H1 (cell line): ENCODE results near the gene LIG1. TPM values are rescaled to one million over a fixed set of nuclear protein-coding genes. Genes with fewer than 3 reads are reported as not detected.

Experiments
- CTCF ChIA-PET: fragments of 300-600 bp; sonication (Branson Sonifier 250); formaldehyde crosslinking; loops from one replicate; lab custom pipeline; 2021; ENCODE audit not compliant: partially characterized antibody; lab: Charles Lee
- POLR2A ChIA-PET: fragments of 300-600 bp; sonication (Branson Sonifier 250); formaldehyde crosslinking; loops from one replicate; lab custom pipeline; 2021; ENCODE audit warnings: inconsistent platforms; ENCODE audit not compliant: partially characterized antibody; lab: Charles Lee
- DNase-seq, 2 experiments: peaks; one replicate each; pipeline versions ENCODE4 v3.0.0 to v3.0.0-alpha.2; 2010 to 2022; ENCODE audit warnings: low spot score in 2 of 2, low read depth in 1 of 2, mixed read lengths in 1 of 2
- FAIRE-seq: peaks from 2 replicates; lab custom pipeline; 2011; peaks lifted over from hg19 to GRCh38; lab: Jason Lieb, UNC
- H2AFZ ChIP-seq: 2 replicates; pipeline ENCODE4 v1.8.1; 2012; ENCODE audit warnings: low read length, inconsistent platforms
- H2AK5ac ChIP-seq: 2 replicates; pipeline ENCODE4 v1.6.1; 2013; ENCODE audit warnings: low read depth, low read length
- H2BK120ac ChIP-seq: replicated peaks from 2 replicates; pipeline ENCODE3; 2013; ENCODE audit warnings: low read depth, low read length, inconsistent platforms
- H2BK12ac ChIP-seq: 2 replicates; pipeline ENCODE4 v1.6.1; 2013; ENCODE audit warnings: low read depth, low read length
- H2BK15ac ChIP-seq: 2 replicates; pipeline ENCODE4 v1.6.1; 2013; ENCODE audit warnings: low read length
- H2BK20ac ChIP-seq: 2 replicates; pipeline ENCODE4 v1.6.1; 2013; ENCODE audit warnings: low read length
- H2BK5ac ChIP-seq: 2 replicates; pipeline ENCODE4 v1.6.1; 2013; ENCODE audit warnings: low read depth, low read length
- H3K14ac ChIP-seq: 2 replicates; pipeline ENCODE4 v1.6.1; 2013; ENCODE audit warnings: inconsistent platforms; ENCODE audit not compliant: insufficient read length
- H3K18ac ChIP-seq: 2 replicates; pipeline ENCODE4 v1.6.1; 2013; ENCODE audit warnings: low read length; ENCODE audit errors: extremely low read depth
- H3K23ac ChIP-seq: 2 replicates; pipeline ENCODE4 v1.6.1; 2013; ENCODE audit warnings: inconsistent platforms; ENCODE audit not compliant: insufficient read length
- H3K23me2 ChIP-seq: 2 replicates; pipeline ENCODE4 v1.6.1; 2013; ENCODE audit warnings: low read depth, low read length
- H3K27ac ChIP-seq: 2 replicates; pipeline ENCODE4 v1.6.1; 2011; ENCODE audit warnings: low read depth, low read length, inconsistent platforms
- H3K27me3 ChIP-seq, 4 experiments: replicated peaks in 1 of 4; 1 replicate in 1 of 4; 2 replicates in 3 of 4; pipeline versions ENCODE4 v1.6.1 to v1.8.1; 2011 to 2013; ENCODE audit warnings: low read length in 3 of 4, mild to moderate bottlenecking in 3 of 4, inconsistent platforms in 2 of 4, mixed read lengths in 2 of 4, moderate library complexity in 1 of 4; ENCODE audit not compliant: control insufficient read depth in 3 of 4, insufficient read depth in 3 of 4; ENCODE audit errors: extremely low read depth in 1 of 4
- H3K36me3 ChIP-seq, 4 experiments: 2 replicates each; pipeline versions ENCODE4 v1.6.1 to v1.8.1; 2011 to 2013; ENCODE audit warnings: mild to moderate bottlenecking in 4 of 4, low read length in 3 of 4, moderate library complexity in 2 of 4, control low read depth in 1 of 4, inconsistent platforms in 1 of 4; ENCODE audit not compliant: insufficient read depth in 4 of 4, control insufficient read depth in 2 of 4
- H3K4ac ChIP-seq: replicated peaks from 2 replicates; pipeline ENCODE3; 2013; ENCODE audit warnings: low read length, low read depth, mixed read lengths, inconsistent platforms; ENCODE audit not compliant: insufficient read length
- H3K4me1 ChIP-seq, 4 experiments: replicated peaks in 1 of 4; 1 replicate in 1 of 4; 2 replicates in 3 of 4; pipeline versions ENCODE4 v1.6.1 to v1.8.1; 2011 to 2013; ENCODE audit warnings: low read length in 3 of 4, inconsistent platforms in 2 of 4, mixed read lengths in 1 of 4; ENCODE audit not compliant: insufficient read depth in 4 of 4, control insufficient read depth in 3 of 4
- H3K4me2 ChIP-seq, 2 experiments: 2 replicates each; pipeline versions ENCODE4 v1.6.1 to v1.8.1; 2011 to 2013; ENCODE audit warnings: low read depth in 2 of 2, low read length in 2 of 2, control low read depth in 1 of 2, inconsistent platforms in 1 of 2, mild to moderate bottlenecking in 1 of 2; ENCODE audit not compliant: insufficient read depth in 1 of 2
- H3K4me3 ChIP-seq, 4 experiments: fragments of 200-600, 300-600 bp in 1 of 4; sonication (generic), shearing (Covaris generic), sonication (Bioruptor Twin) in 1 of 4; 2 replicates each; pipeline versions ENCODE4 v1.5.1 to v1.8.1; 2011 to 2016; ENCODE audit warnings: low read length in 4 of 4, low read depth in 3 of 4, control low read depth in 2 of 4, inconsistent platforms in 2 of 4, mild to moderate bottlenecking in 2 of 4, mixed read lengths in 1 of 4, moderate library complexity in 1 of 4; ENCODE audit not compliant: insufficient read depth in 2 of 4; ENCODE audit errors: extremely low read depth in 1 of 4
- H3K56ac ChIP-seq: replicated peaks from 2 replicates; pipeline ENCODE3; 2013; ENCODE audit warnings: low read depth, mild to moderate bottlenecking, mixed read lengths, low read length, inconsistent platforms; ENCODE audit not compliant: insufficient read length
- H3K79me1 ChIP-seq: 2 replicates; pipeline ENCODE4 v1.6.1; 2013; ENCODE audit warnings: low read depth, low read length, control low read depth
- H3K79me2 ChIP-seq, 2 experiments: 2 replicates each; pipeline versions ENCODE4 v1.6.1 to v1.8.1; 2012 to 2013; ENCODE audit warnings: low read length in 2 of 2, mild to moderate bottlenecking in 2 of 2, inconsistent platforms in 1 of 2; ENCODE audit not compliant: insufficient read depth in 2 of 2, control insufficient read depth in 1 of 2
- H3K9ac ChIP-seq, 4 experiments: replicated peaks in 1 of 4; 1 replicate in 1 of 4; 2 replicates in 3 of 4; pipeline versions ENCODE4 v1.6.1 to v1.8.1; 2011 to 2013; ENCODE audit warnings: low read depth in 3 of 4, low read length in 3 of 4, control low read depth in 2 of 4, mild to moderate bottlenecking in 2 of 4, moderate library complexity in 2 of 4, inconsistent platforms in 1 of 4; ENCODE audit errors: extremely low read depth in 1 of 4
- H3K9me3 ChIP-seq, 2 experiments: 2 replicates each; pipeline versions ENCODE4 v1.6.1 to v1.8.1; 2012 to 2013; ENCODE audit warnings: mild to moderate bottlenecking in 2 of 2, moderate library complexity in 2 of 2, control low read depth in 1 of 2, inconsistent platforms in 1 of 2, low read depth in 1 of 2, low read length in 1 of 2, mixed read lengths in 1 of 2; ENCODE audit not compliant: insufficient read depth in 2 of 2
- H4K20me1 ChIP-seq, 2 experiments: replicated peaks in 1 of 2; 2 replicates each; pipeline versions ENCODE3 to v1.8.1; 2011 to 2013; ENCODE audit warnings: inconsistent platforms in 2 of 2, low read length in 2 of 2, mild to moderate bottlenecking in 1 of 2; ENCODE audit not compliant: insufficient read depth in 2 of 2, control insufficient read depth in 1 of 2
- H4K5ac ChIP-seq: 2 replicates; pipeline ENCODE4 v1.6.1; 2013; ENCODE audit warnings: low read length, low read depth, mixed read lengths, inconsistent platforms; ENCODE audit not compliant: insufficient read length
- H4K8ac ChIP-seq: 2 replicates; pipeline ENCODE4 v1.8.0; 2013; ENCODE audit warnings: mild to moderate bottlenecking, moderate library complexity, low read length, inconsistent platforms; ENCODE audit not compliant: insufficient read depth; ENCODE audit errors: extremely low read depth
- H4K91ac ChIP-seq: replicated peaks from 2 replicates; pipeline ENCODE3; 2013; ENCODE audit warnings: low read length, mixed read lengths, inconsistent platforms; ENCODE audit not compliant: insufficient read length
- FOSL1 ChIP-seq: IDR thresholded peaks from 2 replicates; pipeline ENCODE4 v1.6.1; 2011; ENCODE audit warnings: mild to moderate bottlenecking, low read depth, low read length, moderate library complexity; ENCODE audit not compliant: insufficient read depth
- WGBS, 2 experiments: shearing (Covaris generic) in 1 of 2; methylation state at CpG; one replicate each; pipeline versions ENCODE4 v1.1.6 to v1.1.7; 2013 to 2015; ENCODE audit warnings: low lambda C conversion rate in 2 of 2, mixed read lengths in 2 of 2, inconsistent platforms in 1 of 2, low coverage in 1 of 2, missing lambda C conversion rate in 1 of 2; ENCODE audit not compliant: insufficient replicate concordance in 2 of 2, insufficient coverage in 1 of 2, insufficient read length in 1 of 2; ENCODE audit errors: extremely low coverage in 1 of 2, missing lambda C conversion rate in 1 of 2; 5-methylcytosine and 5-hydroxymethylcytosine counted together
- polyA plus RNA-seq, 7 experiments: library from polyadenylated mRNA; depleted of rRNA in 3 of 7; stranded (reverse) in 5 of 7; unstranded in 2 of 7; fragments of >200 nt in 5 of 7; fragments of 200-250 nt in 2 of 7; gene quantifications; 1 replicate in 5 of 7; 2 replicates in 1 of 7; 4 replicates in 1 of 7; pipeline versions ENCODE4 v1.2.1 to v1.2.3, GENCODE V29; 2011 to 2013; ENCODE audit warnings: missing spikeins in 2 of 7, mixed read lengths in 2 of 7
- total RNA-seq: library from RNA; stranded (reverse); fragmentation: NEBNext Ultra II Directional; extraction: Animal tissue kit (Norgen Biotek cat#: 25700); gene quantifications from 2 replicates; pipeline ENCODE4 v1.2.1, GENCODE V29; 2021

The LIG1 gene
- total and polyA plus RNA-seq, 2 of the 8 experiments (the other 6 are each of a cell fraction or from before 2014, with no cell fraction given), result 67.6 to 113 TPM

DNA sequence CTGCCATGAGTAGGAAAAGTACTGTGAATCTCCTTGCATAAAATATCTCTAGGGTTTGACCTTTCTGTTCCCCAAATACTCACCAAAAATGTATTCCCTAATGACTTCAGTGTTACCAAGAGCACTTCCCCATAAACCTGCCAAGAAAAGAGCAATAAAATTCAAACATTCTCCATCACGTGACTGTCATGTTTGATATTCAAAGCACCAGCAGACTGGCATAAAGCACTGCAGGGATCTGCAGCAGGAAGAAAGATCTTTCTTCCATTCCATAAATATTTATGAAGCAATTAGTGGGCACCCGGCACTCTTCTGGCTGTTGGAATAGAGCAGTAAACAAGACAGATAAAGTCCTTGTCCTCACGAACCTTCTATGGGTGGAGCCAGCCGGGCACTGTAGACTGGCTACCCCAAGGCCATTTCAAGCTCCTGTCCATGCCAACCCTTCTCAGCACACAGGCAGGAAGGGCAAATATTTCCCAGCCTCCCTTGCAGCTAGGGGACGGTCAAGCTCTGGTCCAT, 79.8 kb downstream of the LIG1 start:
- no peak overlapping the region for H3K9ac ChIP-seq
- no peaks in the 10 kb centered on the region for H4K20me1 ChIP-seq
- H4K91ac ChIP-seq, result no peak overlapping the region
- no peak overlapping the region for H2AK5ac ChIP-seq
- FAIRE-seq (no peak), DNase-seq (no peak)
- no peak overlapping the region for H4K8ac ChIP-seq
- CTCF ChIA-PET, result interaction anchor here (0.5 to 1.9 kb wide), 5 partner anchors 12 to 126 kb away, joined by 3 to 9 read pairs (median 6); no protein-coding TSS in a partner anchor
- H3K4me3 ChIP-seq, result no peak overlapping the region
- TF ChIP-seq FOSL1, result no peak
- H3K4me2 ChIP-seq, result no peak overlapping the region
- WGBS, 2 experiments, result 85% methylated on average over 3 of the region's 5 CpGs; no CpG with 5 or more reads in 1 of the 2 experiments
- H3K23ac ChIP-seq, result no peak overlapping the region
- no peaks in the 10 kb centered on the region; a peak in 1 of 7 replicates for H3K4me1 ChIP-seq
- no peak overlapping the region for H3K4ac ChIP-seq
- no peak overlapping the region for H2BK5ac ChIP-seq
- H3K27me3 ChIP-seq, result no peaks in the 10 kb centered on the region; a peak in 2 of 7 replicates
- no peak overlapping the region for H2BK15ac ChIP-seq
- no peaks in the 10 kb centered on the region for H3K79me1 ChIP-seq
- H3K27ac ChIP-seq, result no peak overlapping the region
- H3K18ac ChIP-seq, result no peak overlapping the region
- H3K9me3 ChIP-seq, result peaks cover 0 to 1% of the 10 kb centered on the region in 2 experiments; a peak in 1 of 4 replicates
- H3K36me3 ChIP-seq, result no peaks in the 10 kb centered on the region
- H3K14ac ChIP-seq, result no peak overlapping the region
- H3K79me2 ChIP-seq, result no peaks in the 10 kb centered on the region
- H3K56ac ChIP-seq, result no peak overlapping the region
- H3K23me2 ChIP-seq, result no peaks in the 10 kb centered on the region
- H2AFZ ChIP-seq, result no peak overlapping the region
- no peak overlapping the region for H2BK20ac ChIP-seq
- H2BK120ac ChIP-seq, result no peak overlapping the region
- POLR2A ChIA-PET, result no interaction called here
- no peak overlapping the region for H4K5ac ChIP-seq
- no peak overlapping the region for H2BK12ac ChIP-seq
